Amniotic epithelial cell (primary cell): Measurements from ENCODE around the gene MYL6B.

ENCODE experiments used
- DNase-seq: peaks from one replicate; pipeline ENCODE4 v3.0.0-alpha.2; 2010; ENCODE audit warnings: low read depth

MYL6B gene

GRCh38 chr12:56122637-56123036, 29.8 kb upstream of the MYL6B start:
- no peak for DNase-seq

GRCh38 chr12:56124133-56124532, 28.3 kb upstream of the MYL6B start:
- no peak for DNase-seq

GRCh38 chr12:56126732-56127239, 25.6 kb upstream of the MYL6B start:
- no peak for DNase-seq

- DNase-seq: no peak
Measured at GRCh38 chr12:56127485-56127887, 24.9 kb upstream of the MYL6B start.

- peak; percentile 99 for DNase-seq
Measured at GRCh38 chr12:56127888-56128669, 24.3 kb upstream of the MYL6B start, which contains the start of gene ESYT1. ESYT1 (plus strand) TSS chr12:56128267; CDS start chr12:56128320, 53 bp downstream.

- no peak for DNase-seq
Measured at GRCh38 chr12:56128670-56129205, 23.6 kb upstream of the MYL6B start.

- DNase-seq: no peak
Measured at GRCh38 chr12:56129206-56129941, 23.0 kb upstream of the MYL6B start.

- DNase-seq: no peak
Measured at GRCh38 chr12:56129942-56130495, 22.4 kb upstream of the MYL6B start.

GRCh38 chr12:56130876-56131275, 21.5 kb upstream of the MYL6B start:
- no peak for DNase-seq

GRCh38 chr12:56134897-56135296, 17.5 kb upstream of the MYL6B start:
- DNase-seq: no peak

- DNase-seq: no peak
Measured at GRCh38 chr12:56137853-56138571, 14.4 kb upstream of the MYL6B start.

- DNase-seq: no peak
Measured at GRCh38 chr12:56141946-56142784, 10.2 kb upstream of the MYL6B start.

- DNase-seq: no peak
Measured at GRCh38 chr12:56143217-56143616, 9.2 kb upstream of the MYL6B start.

GRCh38 chr12:56143870-56144269, 8.5 kb upstream of the MYL6B start:
- DNase-seq: no peak

GRCh38 chr12:56145217-56145616, 7.2 kb upstream of the MYL6B start:
- DNase-seq: no peak

- peak; percentile 42 for DNase-seq
Measured at GRCh38 chr12:56146492-56147460, 5.6 kb upstream of the MYL6B start.

- DNase-seq: peak; percentile 58
Measured at GRCh38 chr12:56150563-56150962, 1.8 kb upstream of the MYL6B start.

- DNase-seq: no peak
Measured at GRCh38 chr12:56151672-56152131, 685 bp upstream of the MYL6B start.
